H9 (cell line): ENCODE data around the gene PFN1. TPM values are rescaled to one million over a fixed set of nuclear protein-coding genes. Genes with fewer than 3 reads are reported as not detected.

ENCODE experiments used
- DNase-seq: peaks from one replicate; pipeline ENCODE4 v3.0.0-alpha.2; 2017
- H2AFZ ChIP-seq: one replicate; pipeline ENCODE4 v1.6.1; 2013; ENCODE audit warnings: mild to moderate bottlenecking, low read length, control low read depth, moderate library complexity
- H2AK5ac ChIP-seq: 2 replicates; pipeline ENCODE4 v1.6.1; 2013; ENCODE audit warnings: low read length, control low read depth, mixed read lengths; ENCODE audit not compliant: insufficient read length
- H2BK120ac ChIP-seq: one replicate; pipeline ENCODE4 v1.6.1; 2013; ENCODE audit warnings: low read depth, mild to moderate bottlenecking, low read length, control low read depth, inconsistent platforms; ENCODE audit not compliant: poor library complexity, severe bottlenecking
- H2BK12ac ChIP-seq: 2 replicates; pipeline ENCODE4 v1.6.1; 2013; ENCODE audit warnings: low read length, control low read depth, mixed read lengths, low read depth; ENCODE audit not compliant: insufficient read length
- H2BK15ac ChIP-seq: 2 replicates; pipeline ENCODE4 v1.6.1; 2013; ENCODE audit warnings: low read depth, low read length, control low read depth
- H2BK20ac ChIP-seq: one replicate; pipeline ENCODE4 v1.6.1; 2013; ENCODE audit warnings: low read depth, mild to moderate bottlenecking, low read length, control low read depth, inconsistent platforms; ENCODE audit not compliant: poor library complexity, severe bottlenecking
- H2BK5ac ChIP-seq: 2 replicates; pipeline ENCODE4 v1.6.1; 2013; ENCODE audit warnings: low read length, control low read depth, mixed read lengths; ENCODE audit not compliant: insufficient read length
- H3K14ac ChIP-seq: 2 replicates; pipeline ENCODE4 v1.6.1; 2013; ENCODE audit warnings: low read length, control low read depth; ENCODE audit not compliant: insufficient read depth
- H3K18ac ChIP-seq: 2 replicates; pipeline ENCODE4 v1.6.1; 2013; ENCODE audit warnings: low read depth, mild to moderate bottlenecking, mixed read lengths, low read length, control low read depth; ENCODE audit not compliant: insufficient read length
- H3K23ac ChIP-seq: 2 replicates; pipeline ENCODE4 v1.6.1; 2013; ENCODE audit warnings: low read length, control low read depth, mixed read lengths, low read depth; ENCODE audit not compliant: insufficient read length
- H3K23me2 ChIP-seq: 2 replicates; pipeline ENCODE4 v1.6.1; 2013; ENCODE audit warnings: low read depth, mild to moderate bottlenecking, mixed read lengths, low read length, control low read depth; ENCODE audit not compliant: insufficient read length, poor library complexity, severe bottlenecking
- H3K27ac ChIP-seq: 2 replicates; pipeline ENCODE4 v1.5.1; 2013; ENCODE audit warnings: low read length, control low read depth, mixed read lengths, low read depth; ENCODE audit not compliant: insufficient read length
- H3K27me3 ChIP-seq: 2 replicates; pipeline ENCODE4 v1.6.1; 2013; ENCODE audit warnings: low read length, control low read depth, inconsistent platforms; ENCODE audit not compliant: insufficient read depth
- H3K4ac ChIP-seq: 2 replicates; pipeline ENCODE4 v1.6.1; 2013; ENCODE audit warnings: low read depth, mild to moderate bottlenecking, control low read depth, inconsistent platforms, low read length, moderate library complexity
- H3K4me1 ChIP-seq: 2 replicates; pipeline ENCODE4 v1.6.1; 2013; ENCODE audit warnings: low read length, control low read depth, inconsistent platforms; ENCODE audit not compliant: insufficient read depth
- H3K4me2 ChIP-seq: 2 replicates; pipeline ENCODE4 v1.6.1; 2013; ENCODE audit warnings: low read length, control low read depth, mixed read lengths; ENCODE audit not compliant: insufficient read length, insufficient read depth
- H3K56ac ChIP-seq: 2 replicates; pipeline ENCODE4 v1.6.1; 2013; ENCODE audit warnings: low read depth, mild to moderate bottlenecking, mixed read lengths, low read length, control low read depth; ENCODE audit not compliant: insufficient read length
- H3K79me1 ChIP-seq: 2 replicates; pipeline ENCODE4 v1.6.1; 2013; ENCODE audit warnings: low read depth, mild to moderate bottlenecking, moderate library complexity, low read length, control low read depth, inconsistent platforms; ENCODE audit not compliant: insufficient read depth, poor library complexity, severe bottlenecking
- H3K79me2 ChIP-seq: 2 replicates; pipeline ENCODE4 v1.6.1; 2013; ENCODE audit warnings: low read length, control low read depth, inconsistent platforms; ENCODE audit not compliant: insufficient read depth
- H3K9ac ChIP-seq: 2 replicates; pipeline ENCODE4 v1.6.1; 2013; ENCODE audit warnings: low read length, control low read depth, mixed read lengths; ENCODE audit not compliant: insufficient read length; ENCODE audit errors: extremely low read depth
- H3K9me3 ChIP-seq: one replicate; pipeline ENCODE4 v1.6.1; 2013; ENCODE audit warnings: low read depth, low read length, inconsistent platforms; ENCODE audit not compliant: control insufficient read depth
- H3T11ph ChIP-seq: one replicate; pipeline ENCODE4 v1.6.1; 2013; ENCODE audit warnings: mild to moderate bottlenecking, low read length, control low read depth, inconsistent platforms
- H4K20me1 ChIP-seq: one replicate; pipeline ENCODE4 v1.6.1; 2013; ENCODE audit not compliant: control insufficient read depth, insufficient read length, insufficient read depth
- H4K5ac ChIP-seq: 2 replicates; pipeline ENCODE4 v1.6.1; 2013; ENCODE audit warnings: low read depth, mild to moderate bottlenecking, mixed read lengths, low read length, control low read depth; ENCODE audit not compliant: insufficient read length
- H4K8ac ChIP-seq: replicated peaks from 2 replicates; pipeline ENCODE4 v1.6.1; 2013; ENCODE audit warnings: low read length, control low read depth, mixed read lengths, low read depth; ENCODE audit not compliant: insufficient read length
- H4K91ac ChIP-seq: 2 replicates; pipeline ENCODE4 v1.6.1; 2013; ENCODE audit warnings: low read depth, mild to moderate bottlenecking, moderate library complexity, mixed read lengths, low read length, control low read depth; ENCODE audit not compliant: insufficient read length
- H3K27ac Mint-ChIP-seq, 3 experiments: 2 replicates in 2 of 3; 3 replicates in 1 of 3; pipeline ENCODE4 v1.8.0; 2020 to 2021; ENCODE audit warnings: mixed read lengths in 3 of 3, mild to moderate bottlenecking in 1 of 3, moderate library complexity in 1 of 3
- H3K27me3 Mint-ChIP-seq: 2 replicates; pipeline ENCODE4 v1.8.0; 2021; ENCODE audit warnings: low read depth, mild to moderate bottlenecking, moderate library complexity, mixed read lengths
- H3K36me3 Mint-ChIP-seq, 3 experiments: 2 replicates in 2 of 3; 3 replicates in 1 of 3; pipeline ENCODE4 v1.8.0; 2020 to 2021; ENCODE audit warnings: low read depth in 3 of 3, mixed read lengths in 3 of 3; ENCODE audit not compliant: insufficient read depth in 1 of 3
- H3K4me1 Mint-ChIP-seq, 2 experiments: 2 replicates each; pipeline ENCODE4 v1.8.0; 2020; ENCODE audit warnings: mixed read lengths in 2 of 2
- H3K4me3 Mint-ChIP-seq, 2 experiments: 2 replicates in 1 of 2; 3 replicates in 1 of 2; pipeline ENCODE4 v1.8.0; 2020 to 2021; ENCODE audit warnings: mild to moderate bottlenecking in 2 of 2, mixed read lengths in 2 of 2, moderate library complexity in 1 of 2
- H3K9me3 Mint-ChIP-seq, 2 experiments: 2 replicates in 1 of 2; 3 replicates in 1 of 2; pipeline ENCODE4 v1.8.0; 2020; ENCODE audit warnings: mild to moderate bottlenecking in 2 of 2, mixed read lengths in 2 of 2, moderate library complexity in 1 of 2
- WGBS: extraction: QIAGEN DNeasy Blood & Tissue Kit; methylation state at CpG from one replicate; pipeline ENCODE4 v1.1.7; 2013; ENCODE audit warnings: missing lambda C conversion rate, low lambda C conversion rate, mixed read lengths; ENCODE audit not compliant: insufficient read length; ENCODE audit errors: extremely low coverage; 5-methylcytosine and 5-hydroxymethylcytosine counted together
- total RNA-seq: library from RNA; stranded (reverse); gene quantifications from 2 replicates; pipeline ENCODE4 v1.2.1, GENCODE V29; 2021
- TF ChIP-seq, protein P1 (sequence below): fragments of 200-600 bp; sonication (generic); conservative IDR thresholded peaks from 3 replicates; pipeline ENCODE4 v1.8.0; 2021; ENCODE audit warnings: antibody characterized with exemption, mild to moderate bottlenecking

Gene PFN1
- total RNA-seq, 1 experiment from 2014 or later = 1,149 TPM

DNA sequence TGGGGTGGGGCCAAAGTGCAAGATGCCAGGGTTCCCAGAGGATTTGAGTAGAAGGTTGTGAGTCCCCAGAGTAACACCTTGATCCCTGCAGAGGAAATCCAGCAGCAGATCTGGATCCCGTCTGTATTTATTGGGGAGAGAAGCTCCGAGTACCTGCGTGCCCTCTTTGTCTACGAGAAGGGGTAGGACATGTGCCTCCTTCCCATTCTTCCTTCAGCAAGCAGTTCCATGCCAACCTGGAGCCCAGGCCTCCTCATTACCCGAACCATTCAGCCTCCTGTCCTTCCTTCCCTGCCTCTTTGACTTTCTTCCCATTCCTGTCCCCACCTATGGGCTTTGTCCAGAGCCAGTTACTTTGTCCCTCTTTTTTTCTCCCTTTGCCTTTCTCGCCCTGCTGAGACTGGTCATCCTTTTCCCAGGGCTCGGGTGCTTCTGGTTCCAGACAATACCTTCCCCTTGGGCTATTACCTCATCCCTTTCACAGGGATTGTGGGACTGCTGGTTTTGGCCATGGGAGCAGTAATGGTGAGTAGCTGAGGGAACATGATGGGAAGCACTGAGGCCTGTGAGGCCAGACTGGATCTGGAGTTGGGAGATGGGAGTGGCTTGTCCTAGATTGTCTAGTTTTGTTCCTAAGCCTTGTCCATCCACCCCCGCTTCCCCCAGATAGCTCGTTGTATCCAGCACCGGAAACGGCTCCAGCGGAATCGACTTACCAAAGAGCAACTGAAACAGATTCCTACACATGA lies 5.4 kb downstream of the PFN1 start:
- WGBS = no CpG with 5 or more reads among the region's 13 CpGs
- Histone ChIP-seq H2BK15ac (no peak overlapping the region), H2BK120ac (no peak overlapping the region), H2BK20ac (no peak overlapping the region), H4K20me1 (peaks cover 4% of the 10 kb centered on the region), H3T11ph (no peak overlapping the region), H3K56ac (no peak overlapping the region), H3K27me3 (no peaks in the 10 kb centered on the region), H3K4me2 (no peak overlapping the region), H2AK5ac (no peak overlapping the region), H3K14ac (no peak overlapping the region), H3K79me1 (peaks cover 8% of the 10 kb centered on the region), H3K23me2 (peaks cover 20% of the 10 kb centered on the region), H2BK12ac (no peak overlapping the region), H3K79me2 (peaks cover 16% of the 10 kb centered on the region; the same call in 1 of the 2 replicates), H2AFZ (no peak overlapping the region), H3K4ac (no peak overlapping the region), H4K8ac (no peak overlapping the region), H3K18ac (no peak overlapping the region), H3K9ac (no peak overlapping the region), H3K23ac (no peak overlapping the region), H4K5ac (no peak overlapping the region), H2BK5ac (no peak overlapping the region), H3K4me1 (no peaks in the 10 kb centered on the region), H3K9me3 (no peaks in the 10 kb centered on the region), H3K27ac (no peak overlapping the region), H4K91ac (no peak overlapping the region)
- Mint-ChIP-seq H3K4me3 (peak overlapping the region; percentile 95 to 98; a peak in 3 of 5 replicates), H3K27me3 (peaks cover 6% of the 10 kb centered on the region), H3K36me3 (peaks cover 39 to 80% (median 62%) of the 10 kb centered on the region in 3 experiments), H3K4me1 (peaks cover 37 to 46% of the 10 kb centered on the region in 2 experiments), H3K27ac (peak overlapping the region in 2 of 3 experiments; percentile 33 to 51; a peak in 3 of 7 replicates), H3K9me3 (no peaks in the 10 kb centered on the region; a peak in 2 of 5 replicates)
- DNase-seq = no peak
- TF ChIP-seq, protein P1, sequence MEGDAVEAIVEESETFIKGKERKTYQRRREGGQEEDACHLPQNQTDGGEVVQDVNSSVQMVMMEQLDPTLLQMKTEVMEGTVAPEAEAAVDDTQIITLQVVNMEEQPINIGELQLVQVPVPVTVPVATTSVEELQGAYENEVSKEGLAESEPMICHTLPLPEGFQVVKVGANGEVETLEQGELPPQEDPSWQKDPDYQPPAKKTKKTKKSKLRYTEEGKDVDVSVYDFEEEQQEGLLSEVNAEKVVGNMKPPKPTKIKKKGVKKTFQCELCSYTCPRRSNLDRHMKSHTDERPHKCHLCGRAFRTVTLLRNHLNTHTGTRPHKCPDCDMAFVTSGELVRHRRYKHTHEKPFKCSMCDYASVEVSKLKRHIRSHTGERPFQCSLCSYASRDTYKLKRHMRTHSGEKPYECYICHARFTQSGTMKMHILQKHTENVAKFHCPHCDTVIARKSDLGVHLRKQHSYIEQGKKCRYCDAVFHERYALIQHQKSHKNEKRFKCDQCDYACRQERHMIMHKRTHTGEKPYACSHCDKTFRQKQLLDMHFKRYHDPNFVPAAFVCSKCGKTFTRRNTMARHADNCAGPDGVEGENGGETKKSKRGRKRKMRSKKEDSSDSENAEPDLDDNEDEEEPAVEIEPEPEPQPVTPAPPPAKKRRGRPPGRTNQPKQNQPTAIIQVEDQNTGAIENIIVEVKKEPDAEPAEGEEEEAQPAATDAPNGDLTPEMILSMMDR = no peak
